NCI-H446 (cell line): ENCODE data around the gene PLXDC1.
A peak's percentile ranks its signal among the peaks of the same experiment; 100 is the strongest.
"Not testable (repeated sequence)": the region's sequence is repeated elsewhere in the genome, so short reads cannot be mapped to it uniquely, and the experiment has no call there.

Experiments
- DNase-seq, 2 experiments: peaks; one replicate each; lab custom pipeline; 2025; lab: John Stamatoyannopoulos, UW

The PLXDC1 gene

GRCh38 chr17:39181303-39181702 is 29.9 kb upstream of the PLXDC1 start:
- DNase-seq = no peak

- no peak for DNase-seq
These were observed 27.1 kb upstream of the PLXDC1 start for GRCh38 chr17:39178536-39178935.

- DNase-seq = no peak
These were observed 25.8 kb upstream of the PLXDC1 start for GRCh38 chr17:39177256-39177655.

GRCh38 chr17:39175695-39176093 is 24.3 kb upstream of the PLXDC1 start:
- DNase-seq = no peak

GRCh38 chr17:39174920-39175694 is 23.7 kb upstream of the PLXDC1 start:
- peak in 1 of 2 experiments; percentile 66 for DNase-seq

- DNase-seq = no peak
These were observed 22.3 kb upstream of the PLXDC1 start for GRCh38 chr17:39173526-39174274.

- DNase-seq = no peak
These were observed 21.6 kb upstream of the PLXDC1 start for GRCh38 chr17:39173080-39173479.

- DNase-seq = no peak
These were observed 20.5 kb upstream of the PLXDC1 start for GRCh38 chr17:39171933-39172332.

GRCh38 chr17:39170558-39170957 is 19.1 kb upstream of the PLXDC1 start:
- DNase-seq = no peak

GRCh38 chr17:39170109-39170508 is 18.7 kb upstream of the PLXDC1 start:
- DNase-seq = no peak

GRCh38 chr17:39169518-39169917 is 18.1 kb upstream of the PLXDC1 start:
- DNase-seq = no peak

- DNase-seq = no peak
These were observed 17.7 kb upstream of the PLXDC1 start for GRCh38 chr17:39169101-39169500.

GRCh38 chr17:39168503-39168902 is 17.1 kb upstream of the PLXDC1 start:
- not testable (repeated sequence) for DNase-seq

- peak in 1 of 2 experiments; percentile 57 for DNase-seq
These were observed 16.0 kb upstream of the PLXDC1 start for GRCh38 chr17:39167476-39167875.

GRCh38 chr17:39166437-39167335 is 15.2 kb upstream of the PLXDC1 start:
- no peak for DNase-seq

GRCh38 chr17:39165841-39166349 is 14.5 kb upstream of the PLXDC1 start, which contains the start of gene ARL5C:
Gene ARL5C (minus strand): TSS chr17:39166161. CDS start chr17:39165760, 401 bp downstream.
- no peak for DNase-seq

- no peak for DNase-seq
These were observed 13.9 kb upstream of the PLXDC1 start for GRCh38 chr17:39165178-39165840.

- peak in 1 of 2 experiments; percentile 84 for DNase-seq
These were observed 13.3 kb upstream of the PLXDC1 start for GRCh38 chr17:39164675-39165143.

- no peak for DNase-seq
These were observed 10.5 kb upstream of the PLXDC1 start for GRCh38 chr17:39161962-39162361.

GRCh38 chr17:39158623-39159022 is 7.2 kb upstream of the PLXDC1 start:
- no peak for DNase-seq

GRCh38 chr17:39156491-39156890 is 5.1 kb upstream of the PLXDC1 start:
- no peak for DNase-seq
